HG03565 (cell line): Measurements from ENCODE around the gene ZNF419.

Source experiments
- ATAC-seq: cut with Tn5 transposase; IDR thresholded peaks from one replicate; pipeline ENCODE4 v1.9.1; 2021; ENCODE audit warnings: mild to moderate bottlenecking, moderate library complexity; ENCODE audit not compliant: unreplicated experiment

The ZNF419 gene

DNA sequence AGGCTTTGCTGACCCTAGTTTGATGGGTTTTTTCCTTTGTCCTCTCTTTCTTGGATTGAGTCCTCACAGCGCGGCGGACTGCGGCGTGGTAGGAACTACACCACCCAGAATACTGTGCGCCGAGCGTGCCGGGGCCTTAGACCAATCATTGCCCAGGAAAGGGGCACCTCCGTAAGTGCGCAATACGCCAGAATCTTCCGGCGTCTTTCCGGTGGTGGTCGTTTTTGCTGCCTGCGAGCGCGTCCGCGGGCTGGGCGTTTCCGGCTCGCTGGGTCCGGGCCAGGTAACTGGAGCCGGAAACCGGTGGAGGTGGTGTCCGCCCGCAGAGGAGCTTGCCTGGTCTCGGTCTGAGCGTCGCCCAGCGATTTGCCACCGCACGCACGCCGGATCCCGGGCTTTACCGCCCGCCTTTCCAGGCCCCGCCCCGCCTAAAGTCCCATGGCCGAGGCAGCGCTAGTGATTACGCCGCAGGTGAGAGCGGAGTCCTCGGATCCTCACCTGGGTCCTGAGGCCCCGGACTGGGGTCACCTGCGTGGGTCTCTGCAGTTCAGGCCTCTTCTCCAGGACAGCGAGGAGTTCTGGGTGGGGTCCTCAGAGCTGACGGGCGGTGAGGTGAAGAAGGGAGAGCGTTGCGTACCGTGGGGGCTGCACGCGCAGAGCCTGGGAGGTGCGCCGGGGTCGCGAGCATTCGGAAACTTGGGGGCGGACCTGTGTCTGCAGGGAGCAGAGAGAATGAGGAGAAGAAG is 39.8 kb downstream of the ZNF419 start, which contains the start of gene ZNF549:
Gene ZNF549 (plus strand): TSS at position 221 of the 746 bp plus-strand sequence. CDS start 218 bp downstream, at position 439.
- peak; percentile 97 for ATAC-seq

DNA sequence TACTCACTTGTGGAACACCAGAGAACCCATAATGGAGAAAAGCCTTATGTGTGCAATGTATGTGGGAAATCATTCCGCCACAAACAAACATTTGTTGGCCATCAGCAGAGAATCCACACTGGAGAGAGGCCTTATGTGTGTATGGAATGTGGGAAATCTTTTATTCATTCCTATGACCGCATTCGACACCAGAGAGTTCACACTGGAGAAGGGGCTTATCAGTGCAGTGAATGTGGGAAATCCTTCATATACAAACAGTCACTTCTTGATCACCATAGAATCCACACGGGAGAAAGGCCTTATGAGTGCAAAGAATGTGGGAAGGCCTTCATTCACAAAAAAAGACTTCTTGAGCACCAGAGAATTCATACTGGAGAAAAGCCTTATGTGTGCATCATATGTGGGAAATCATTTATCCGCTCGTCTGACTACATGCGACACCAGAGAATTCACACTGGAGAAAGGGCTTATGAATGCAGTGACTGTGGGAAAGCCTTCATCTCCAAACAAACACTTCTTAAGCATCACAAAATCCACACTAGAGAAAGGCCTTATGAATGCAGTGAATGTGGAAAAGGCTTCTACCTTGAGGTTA is 50.5 kb downstream of the ZNF419 start:
- ATAC-seq: no peak
